D721Med (cell line): ENCODE data around the gene SLIT1.

Source experiments
- DNase-seq: peaks from one replicate; pipeline ENCODE4 v3.0.0; 2011; ENCODE audit warnings: low spot score; ENCODE audit not compliant: insufficient read length
- FAIRE-seq: peaks from 2 replicates; lab custom pipeline; 2011; peaks lifted over from hg19 to GRCh38; lab: Jason Lieb, UNC
- CTCF ChIP-seq: IDR thresholded peaks from 2 replicates; pipeline ENCODE4 v1.5.1; 2012; ENCODE audit warnings: mild to moderate bottlenecking, control low read depth; ENCODE audit not compliant: insufficient read depth; ENCODE audit errors: missing control alignments

The SLIT1 gene

DNA sequence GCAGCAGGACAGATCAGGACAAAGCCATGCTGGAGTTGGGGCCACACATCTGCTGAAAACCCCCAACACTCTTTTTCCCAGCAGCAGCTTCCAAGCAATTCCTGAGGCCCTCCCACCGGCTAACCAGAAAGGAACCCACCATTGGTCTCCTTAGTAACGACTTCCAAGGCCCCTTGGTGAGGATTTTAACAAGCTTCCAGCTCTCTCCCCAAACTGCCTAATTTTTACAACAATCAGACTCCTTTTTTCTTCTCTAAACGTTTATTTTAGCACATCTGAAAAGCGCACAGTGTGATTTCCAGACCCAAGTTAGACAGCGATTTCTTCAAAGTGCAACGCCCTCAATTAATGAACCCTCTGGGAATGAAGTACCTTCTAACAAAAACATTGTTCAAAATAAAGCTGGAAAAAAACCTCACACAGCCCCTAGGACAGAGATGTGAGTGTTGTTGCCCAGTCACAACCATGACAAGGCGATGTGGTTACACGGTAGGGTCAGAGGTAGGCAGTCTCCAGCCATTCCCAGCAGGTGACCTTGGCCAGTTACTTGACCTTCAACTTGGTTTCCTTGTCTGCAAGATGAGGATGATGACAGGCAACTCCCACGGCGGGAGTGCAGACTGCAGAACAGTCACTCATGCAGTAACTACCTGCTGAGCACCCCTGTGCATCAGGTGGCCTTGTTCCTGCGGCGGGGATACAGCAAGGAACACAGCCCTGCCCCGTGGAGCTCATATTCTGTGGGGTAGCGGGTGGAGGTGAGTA is 82.3 kb downstream of the SLIT1 start:
- FAIRE-seq (no peak), DNase-seq (no peak)
- no peak for TF ChIP-seq CTCF

- DNase-seq (no peak), FAIRE-seq (no peak)
- no peak for TF ChIP-seq CTCF
These were observed 83.3 kb downstream of the SLIT1 start for GRCh38 chr10:97102441-97102840.

- TF ChIP-seq CTCF: no peak
- no peak for DNase-seq
- no peak for FAIRE-seq
These were observed 84.4 kb downstream of the SLIT1 start for GRCh38 chr10:97101166-97101940.

GRCh38 chr10:97100657-97101056 is 85.1 kb downstream of the SLIT1 start:
- DNase-seq: no peak
- TF ChIP-seq CTCF: no peak
- FAIRE-seq: no peak

- no peak for FAIRE-seq
- DNase-seq: no peak
These were observed 85.9 kb downstream of the SLIT1 start for GRCh38 chr10:97099868-97100267.

GRCh38 chr10:97099089-97099488 is 86.7 kb downstream of the SLIT1 start:
- FAIRE-seq (no peak), DNase-seq (no peak)
- no peak for TF ChIP-seq CTCF

More at GRCh38 chr10:97099868-97100267, 85.9 kb downstream of the SLIT1 start:
- TF ChIP-seq CTCF: no peak

- no peak for FAIRE-seq
- DNase-seq: no peak
- no peak for TF ChIP-seq CTCF
These were observed 88.7 kb downstream of the SLIT1 start for GRCh38 chr10:97097084-97097433.
